Smooth muscle cell (in vitro differentiated cells): ENCODE results near the gene LYPD5. TPM values are rescaled to one million over a fixed set of nuclear protein-coding genes. Genes with fewer than 3 reads are reported as not detected.

Experiments used
- DNase-seq: peaks from one replicate; lab custom pipeline; 2025; ENCODE audit not compliant: unreplicated experiment; lab: John Stamatoyannopoulos, UW
- H2AFZ ChIP-seq: fragments of 200-600 bp; sonication (generic); 2 replicates; pipeline ENCODE4 v1.6.0; 2016; ENCODE audit warnings: antibody characterized with exemption, low read depth, mild to moderate bottlenecking
- H3F3A ChIP-seq: fragments of 200-600 bp; sonication (generic); 2 replicates; pipeline ENCODE4 v1.6.0; 2017; ENCODE audit warnings: antibody characterized with exemption, low read depth
- H3K27ac ChIP-seq: fragments of 200-600 bp; sonication (generic); 2 replicates; pipeline ENCODE4 v1.5.1; 2016; ENCODE audit warnings: low read depth, mild to moderate bottlenecking
- H3K27me3 ChIP-seq: fragments of 200-600 bp; sonication (generic); 2 replicates; pipeline ENCODE4 v1.6.1; 2016; ENCODE audit warnings: low read depth, mild to moderate bottlenecking
- H3K36me3 ChIP-seq: fragments of 200-600 bp; sonication (generic); 2 replicates; pipeline ENCODE4 v1.5.1; 2016; ENCODE audit warnings: low read depth
- H3K4me1 ChIP-seq: fragments of 200-600 bp; sonication (generic); 2 replicates; pipeline ENCODE4 v1.5.1; 2016; ENCODE audit warnings: low read depth
- H3K4me2 ChIP-seq: fragments of 200-600 bp; sonication (generic); 2 replicates; pipeline ENCODE4 v1.6.0; 2016; ENCODE audit warnings: mild to moderate bottlenecking
- H3K4me3 ChIP-seq: fragments of 200-600 bp; sonication (generic); 2 replicates; pipeline ENCODE4 v1.5.1; 2016; ENCODE audit warnings: mild to moderate bottlenecking
- H3K79me2 ChIP-seq: fragments of 200-600 bp; sonication (generic); 2 replicates; pipeline ENCODE4 v1.6.0; 2016; ENCODE audit warnings: low read depth, mild to moderate bottlenecking
- H3K9ac ChIP-seq: fragments of 200-600 bp; sonication (generic); 2 replicates; pipeline ENCODE4 v1.6.0; 2016; ENCODE audit warnings: low read depth
- H3K9me3 ChIP-seq: fragments of 200-600 bp; sonication (generic); replicated peaks from 2 replicates; pipeline ENCODE4 v1.5.1; 2016; ENCODE audit warnings: low read depth
- H4K20me1 ChIP-seq: fragments of 200-600 bp; sonication (generic); 2 replicates; pipeline ENCODE4 v1.6.0; 2016; ENCODE audit warnings: low read depth
- WGBS: methylation state at CpG from one replicate; pipeline ENCODE4 v1.1.7; 2016; ENCODE audit warnings: low lambda C conversion rate; 5-methylcytosine and 5-hydroxymethylcytosine counted together
- polyA plus RNA-seq: library from polyadenylated mRNA; unstranded; fragments of >200 nt; fragmentation: Nextera tagmentation; extraction: Ambion mirVana; gene quantifications from 2 replicates; pipeline ENCODE4 v1.2.1, GENCODE V29; 2016
- total RNA-seq: library from RNA; depleted of rRNA; stranded (reverse); fragments of >200 nt; gene quantifications from 2 replicates; pipeline ENCODE4 v1.2.3, GENCODE V29; 2014
- TF ChIP-seq, protein P1 (sequence below): fragments of 200-600 bp; sonication (generic); IDR thresholded peaks from 2 replicates; pipeline ENCODE4 v1.5.1; 2017; ENCODE audit warnings: borderline replicate concordance, mild to moderate bottlenecking, antibody characterized with exemption; ENCODE audit not compliant: insufficient read depth, poor library complexity, severe bottlenecking

The LYPD5 gene
- total and polyA plus RNA-seq, 2 experiments from 2014 or later = 2.7 to 3.1 TPM

DNA sequence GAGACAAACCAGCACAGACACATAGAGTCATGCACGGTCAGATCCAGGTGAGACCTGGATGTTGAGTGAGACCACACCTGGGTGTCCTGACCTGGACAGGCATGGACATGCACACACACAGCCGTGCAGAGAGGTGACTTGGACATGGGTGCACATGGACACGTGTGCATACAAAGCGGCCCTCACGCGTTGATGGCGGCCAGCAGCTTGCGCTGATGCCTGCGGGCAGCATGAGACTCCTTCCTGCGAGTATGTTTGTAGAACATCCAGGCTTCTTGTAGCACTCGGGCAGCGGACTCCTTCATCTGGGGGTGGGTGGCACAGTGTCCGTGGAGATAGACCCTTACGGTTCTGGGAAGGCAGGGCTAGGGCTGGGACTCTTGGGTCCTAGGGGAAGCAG, 33.0 kb downstream of the LYPD5 start:
- no peaks in the 10 kb centered on the region for H3K9me3 ChIP-seq
- TF ChIP-seq, protein P1, sequence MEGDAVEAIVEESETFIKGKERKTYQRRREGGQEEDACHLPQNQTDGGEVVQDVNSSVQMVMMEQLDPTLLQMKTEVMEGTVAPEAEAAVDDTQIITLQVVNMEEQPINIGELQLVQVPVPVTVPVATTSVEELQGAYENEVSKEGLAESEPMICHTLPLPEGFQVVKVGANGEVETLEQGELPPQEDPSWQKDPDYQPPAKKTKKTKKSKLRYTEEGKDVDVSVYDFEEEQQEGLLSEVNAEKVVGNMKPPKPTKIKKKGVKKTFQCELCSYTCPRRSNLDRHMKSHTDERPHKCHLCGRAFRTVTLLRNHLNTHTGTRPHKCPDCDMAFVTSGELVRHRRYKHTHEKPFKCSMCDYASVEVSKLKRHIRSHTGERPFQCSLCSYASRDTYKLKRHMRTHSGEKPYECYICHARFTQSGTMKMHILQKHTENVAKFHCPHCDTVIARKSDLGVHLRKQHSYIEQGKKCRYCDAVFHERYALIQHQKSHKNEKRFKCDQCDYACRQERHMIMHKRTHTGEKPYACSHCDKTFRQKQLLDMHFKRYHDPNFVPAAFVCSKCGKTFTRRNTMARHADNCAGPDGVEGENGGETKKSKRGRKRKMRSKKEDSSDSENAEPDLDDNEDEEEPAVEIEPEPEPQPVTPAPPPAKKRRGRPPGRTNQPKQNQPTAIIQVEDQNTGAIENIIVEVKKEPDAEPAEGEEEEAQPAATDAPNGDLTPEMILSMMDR = no peak
- H3K79me2 ChIP-seq = no peaks in the 10 kb centered on the region
- 97% methylated on average over 14 of the region's 14 CpGs for WGBS
- H3K27me3 ChIP-seq = peaks cover 28% of the 10 kb centered on the region
- no peak for DNase-seq
- no peak overlapping the region for H3K4me2 ChIP-seq
- no peaks in the 10 kb centered on the region for H3K4me1 ChIP-seq
- H3K4me3 ChIP-seq = no peak overlapping the region
- H2AFZ ChIP-seq = no peak overlapping the region
- H3K27ac ChIP-seq = no peak overlapping the region
- no peaks in the 10 kb centered on the region for H3F3A ChIP-seq
- no peak overlapping the region for H3K9ac ChIP-seq
- H3K36me3 ChIP-seq = no peaks in the 10 kb centered on the region
- H4K20me1 ChIP-seq = no peaks in the 10 kb centered on the region

DNA sequence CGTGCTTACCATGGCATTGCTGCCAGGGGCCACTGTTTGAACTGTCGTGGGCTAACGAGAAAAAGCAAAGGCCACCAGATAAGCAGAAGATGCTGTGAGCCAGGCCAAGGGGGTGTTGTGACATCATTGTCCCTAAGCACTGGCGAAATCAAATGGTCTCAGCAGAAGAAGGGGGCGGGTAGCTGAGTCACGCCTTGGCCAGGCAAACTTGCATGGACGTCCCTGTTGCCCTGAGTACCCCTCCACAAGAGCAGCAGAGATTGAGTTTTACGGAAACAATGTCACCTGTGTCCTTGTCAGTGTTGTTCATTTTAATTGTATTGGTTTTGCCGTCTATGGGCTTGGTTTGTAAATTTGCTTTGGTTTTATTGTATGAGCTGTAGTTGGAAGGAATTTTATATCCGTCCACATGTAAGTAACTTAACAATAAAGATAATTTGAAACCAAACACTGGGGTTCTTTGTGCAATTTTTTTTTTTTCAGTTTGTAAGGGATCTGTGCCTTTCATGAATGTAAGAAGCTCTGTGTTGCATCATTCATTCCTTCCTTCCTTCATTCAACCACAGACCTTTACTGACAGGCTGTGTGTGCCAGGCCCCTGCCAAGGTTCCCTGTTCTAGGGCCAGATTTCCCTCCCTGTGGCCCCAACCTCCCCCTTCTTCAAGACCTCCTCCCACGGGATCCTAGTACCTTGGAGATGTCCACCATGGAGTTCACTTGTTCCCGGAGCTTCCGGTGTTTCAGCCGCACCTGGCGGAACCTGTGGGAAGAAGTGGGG, 33.8 kb downstream of the LYPD5 start:
- Histone ChIP-seq H3K4me3 (no peak overlapping the region), H3K27me3 (peaks cover 20% of the 10 kb centered on the region), H3K4me2 (no peak overlapping the region), H3K27ac (no peak overlapping the region), H3K36me3 (no peaks in the 10 kb centered on the region), H3F3A (no peaks in the 10 kb centered on the region), H3K9ac (no peak overlapping the region), H4K20me1 (no peaks in the 10 kb centered on the region), H3K9me3 (no peaks in the 10 kb centered on the region), H3K4me1 (no peaks in the 10 kb centered on the region), H2AFZ (no peak overlapping the region), H3K79me2 (no peaks in the 10 kb centered on the region)
- WGBS = 71% methylated on average over 15 of the region's 15 CpGs
- TF ChIP-seq, protein P1 = no peak
- DNase-seq = no peak

DNA sequence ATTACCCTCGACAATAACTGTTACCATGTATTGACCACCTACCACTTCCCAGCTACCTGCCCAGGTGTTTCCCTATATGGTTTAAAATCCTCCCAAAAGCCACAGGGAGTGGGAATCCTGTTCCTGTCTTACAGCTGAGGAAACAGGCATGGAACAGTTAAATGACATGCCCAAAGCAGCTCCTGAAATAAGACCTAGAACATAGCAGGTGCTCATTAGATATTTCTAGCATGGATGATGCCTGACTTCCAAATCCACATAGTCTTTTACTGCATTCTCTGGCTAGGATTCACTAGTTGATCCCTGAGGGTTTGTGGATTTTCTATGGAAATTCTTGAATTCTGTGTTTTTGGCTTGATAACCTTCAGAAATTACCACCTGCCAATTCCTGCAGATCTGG, 34.4 kb downstream of the LYPD5 start:
- Histone ChIP-seq H3K79me2 (no peaks in the 10 kb centered on the region), H3K27me3 (peaks cover 13% of the 10 kb centered on the region), H3K4me2 (no peak overlapping the region), H3K4me1 (no peaks in the 10 kb centered on the region), H3K9me3 (no peaks in the 10 kb centered on the region), H3K4me3 (no peak overlapping the region), H3K36me3 (no peaks in the 10 kb centered on the region), H3F3A (no peaks in the 10 kb centered on the region), H4K20me1 (no peaks in the 10 kb centered on the region), H3K27ac (no peak overlapping the region), H3K9ac (no peak overlapping the region), H2AFZ (no peak overlapping the region)
- TF ChIP-seq, protein P1 = no peak
- no peak for DNase-seq
- WGBS = 100% methylated on average over 1 of the region's 1 CpG

DNA sequence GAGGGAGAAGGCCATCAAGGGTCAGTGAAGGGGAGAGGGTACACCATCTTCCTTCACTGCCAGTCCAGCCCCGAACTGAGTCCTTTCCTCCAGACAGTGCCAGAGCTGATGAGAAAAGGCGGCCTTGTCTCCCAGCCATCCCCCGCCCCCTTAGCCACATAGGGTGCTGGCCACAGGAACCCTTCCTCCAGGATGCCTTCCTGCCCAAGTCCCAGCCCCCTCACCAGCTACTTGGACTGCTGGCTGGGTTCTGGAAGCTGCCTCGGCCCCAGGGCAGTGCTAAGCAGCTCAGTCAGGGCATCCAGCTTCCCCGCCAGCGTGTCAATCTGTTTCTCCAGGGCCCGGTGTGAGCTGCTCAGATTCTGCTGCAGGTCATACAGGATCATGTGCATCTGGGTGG, 34.9 kb downstream of the LYPD5 start:
- H3K27me3 ChIP-seq = peaks cover 8% of the 10 kb centered on the region
- H3K4me1 ChIP-seq = no peaks in the 10 kb centered on the region
- H3K79me2 ChIP-seq = no peaks in the 10 kb centered on the region
- H3K9me3 ChIP-seq = no peaks in the 10 kb centered on the region
- WGBS = 80% methylated on average over 7 of the region's 7 CpGs
- H3K4me3 ChIP-seq = no peak overlapping the region
- no peak for DNase-seq
- TF ChIP-seq, protein P1 = no peak
- H3K9ac ChIP-seq = no peak overlapping the region
- no peaks in the 10 kb centered on the region for H4K20me1 ChIP-seq
- H3K4me2 ChIP-seq = no peak overlapping the region
- H3K27ac ChIP-seq = no peak overlapping the region
- peaks cover 2% of the 10 kb centered on the region for H3F3A ChIP-seq
- no peaks in the 10 kb centered on the region for H3K36me3 ChIP-seq
- H2AFZ ChIP-seq = no peak overlapping the region
